GM18870 (cell line): Measurements from ENCODE around the gene BAMBI.
"Not testable (repeated sequence)": the region's sequence is repeated elsewhere in the genome, so short reads cannot be mapped to it uniquely, and the experiment has no call there.

Experiments used
- ATAC-seq: cut with Tn5 transposase; IDR thresholded peaks from one replicate; pipeline ENCODE4 v1.9.1; 2021; ENCODE audit warnings: moderate library complexity; ENCODE audit not compliant: unreplicated experiment

The BAMBI gene, protein sequence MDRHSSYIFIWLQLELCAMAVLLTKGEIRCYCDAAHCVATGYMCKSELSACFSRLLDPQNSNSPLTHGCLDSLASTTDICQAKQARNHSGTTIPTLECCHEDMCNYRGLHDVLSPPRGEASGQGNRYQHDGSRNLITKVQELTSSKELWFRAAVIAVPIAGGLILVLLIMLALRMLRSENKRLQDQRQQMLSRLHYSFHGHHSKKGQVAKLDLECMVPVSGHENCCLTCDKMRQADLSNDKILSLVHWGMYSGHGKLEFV

DNA sequence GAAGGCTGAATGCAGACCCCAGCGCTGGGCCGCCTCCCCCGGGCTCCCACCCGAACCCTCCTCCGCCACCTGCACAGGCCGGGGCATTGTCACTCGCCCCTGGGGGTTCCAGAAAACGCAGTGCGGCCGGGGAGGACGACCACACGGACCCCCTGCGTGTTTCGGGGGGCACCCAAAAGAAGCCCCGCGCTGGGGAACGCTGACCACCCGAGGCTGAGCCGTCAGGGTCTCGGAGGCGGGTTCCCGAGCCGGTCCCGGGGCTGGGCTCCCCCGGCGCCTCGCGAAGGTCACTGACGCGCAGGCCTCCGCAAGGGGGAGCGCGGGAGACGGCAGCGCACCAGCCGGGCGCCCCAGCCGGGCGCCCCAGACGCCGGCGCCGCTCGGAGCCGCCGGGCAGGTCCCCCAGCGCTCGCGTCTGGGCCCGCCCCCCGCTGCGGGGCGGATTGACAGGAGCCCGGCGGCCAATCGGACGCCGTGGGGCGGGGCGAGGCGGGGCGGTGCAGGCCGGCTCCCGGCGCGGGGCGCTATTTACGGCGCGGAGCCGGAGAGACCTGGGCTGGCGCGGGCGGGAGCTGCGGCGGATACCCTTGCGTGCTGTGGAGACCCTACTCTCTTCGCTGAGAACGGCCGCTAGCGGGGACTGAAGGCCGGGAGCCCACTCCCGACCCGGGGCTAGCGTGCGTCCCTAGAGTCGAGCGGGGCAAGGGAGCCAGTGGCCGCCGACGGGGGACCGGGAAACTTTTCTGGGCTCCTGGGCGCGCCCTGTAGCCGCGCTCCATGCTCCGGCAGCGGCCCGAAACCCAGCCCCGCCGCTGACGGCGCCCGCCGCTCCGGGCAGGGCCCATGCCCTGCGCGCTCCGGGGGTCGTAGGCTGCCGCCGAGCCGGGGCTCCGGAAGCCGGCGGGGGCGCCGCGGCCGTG, at the start of gene BAMBI:
Gene BAMBI, plus strand, starts transcription at position 554 of the 920 bp plus-strand sequence. CDS start 377 bp downstream, outside the sequence.
- ATAC-seq = peak; percentile 56

- no peak for ATAC-seq
Measured at GRCh38 chr10:28628184-28628893, 49.0 kb upstream of the BAMBI start.

GRCh38 chr10:28631896-28632583, 45.3 kb upstream of the BAMBI start:
- no peak for ATAC-seq

- ATAC-seq = no peak
Measured at GRCh38 chr10:28632584-28632945, 44.8 kb upstream of the BAMBI start.

- no peak for ATAC-seq
Measured at GRCh38 chr10:28633750-28634149, 43.6 kb upstream of the BAMBI start.

DNA sequence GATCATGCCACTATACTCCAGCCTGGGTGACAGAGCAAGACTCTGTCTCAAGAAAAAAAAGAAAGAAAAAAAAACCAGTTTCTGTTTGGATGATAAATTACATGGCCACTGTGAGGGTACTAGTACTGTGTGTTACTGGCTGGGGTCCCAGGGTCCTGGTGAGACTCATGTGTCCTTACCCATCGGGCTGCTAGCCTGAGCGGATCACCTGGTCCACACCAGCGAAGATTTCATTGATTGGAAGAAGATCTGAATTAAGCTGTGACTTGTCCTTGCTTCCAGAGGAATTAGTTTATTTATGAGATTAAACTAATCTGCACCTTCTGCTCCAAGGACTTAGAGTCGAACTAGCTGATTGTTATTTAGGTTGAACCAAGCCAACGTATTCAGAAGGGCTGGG, 40.0 kb upstream of the BAMBI start:
- no peak for ATAC-seq

GRCh38 chr10:28638392-28638791, 38.9 kb upstream of the BAMBI start:
- ATAC-seq = no peak

DNA sequence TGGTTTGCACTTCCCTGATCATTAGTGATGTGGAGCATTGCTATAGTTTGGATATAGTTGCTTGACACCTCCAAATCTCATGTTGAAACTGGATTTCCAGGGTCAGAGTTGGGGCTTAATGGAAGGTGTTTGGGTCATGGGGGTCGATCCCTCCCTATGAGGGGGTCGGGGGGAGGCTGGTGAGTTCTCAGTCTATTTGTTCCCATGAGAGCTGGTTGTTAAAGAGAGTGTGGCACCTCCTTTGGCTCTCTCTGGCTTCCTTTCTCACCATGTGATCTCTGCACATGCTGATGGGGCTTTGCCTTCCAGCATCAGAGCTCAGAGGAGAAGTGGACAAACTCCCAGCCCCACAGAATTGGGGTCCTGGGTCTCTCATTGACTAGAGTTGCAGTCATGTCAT, 36.8 kb upstream of the BAMBI start:
- ATAC-seq = no peak

DNA sequence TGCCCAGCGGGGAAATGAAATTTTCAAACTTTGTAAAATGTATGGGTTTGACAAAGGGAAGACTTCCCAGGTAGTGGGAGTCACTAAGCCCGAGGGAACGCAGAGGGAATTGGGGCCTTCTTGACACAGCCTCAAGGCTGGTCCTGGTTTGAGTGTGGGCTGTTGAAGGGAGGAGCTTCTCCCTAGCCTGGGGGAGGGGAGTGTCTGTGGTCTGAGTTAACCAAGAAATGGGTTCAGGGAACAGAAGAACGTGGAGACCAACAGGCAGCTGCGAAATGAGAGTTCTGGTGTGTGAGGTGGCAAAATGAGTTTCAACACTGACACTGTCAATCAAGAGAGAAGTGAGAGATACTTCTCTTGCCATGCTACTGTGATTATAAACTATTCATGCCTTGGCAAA, 32.7 kb upstream of the BAMBI start:
- ATAC-seq = no peak

GRCh38 chr10:28652106-28652505, 25.2 kb upstream of the BAMBI start:
- ATAC-seq = no peak

- no peak for ATAC-seq
Measured at GRCh38 chr10:28652703-28653102, 24.6 kb upstream of the BAMBI start.

DNA sequence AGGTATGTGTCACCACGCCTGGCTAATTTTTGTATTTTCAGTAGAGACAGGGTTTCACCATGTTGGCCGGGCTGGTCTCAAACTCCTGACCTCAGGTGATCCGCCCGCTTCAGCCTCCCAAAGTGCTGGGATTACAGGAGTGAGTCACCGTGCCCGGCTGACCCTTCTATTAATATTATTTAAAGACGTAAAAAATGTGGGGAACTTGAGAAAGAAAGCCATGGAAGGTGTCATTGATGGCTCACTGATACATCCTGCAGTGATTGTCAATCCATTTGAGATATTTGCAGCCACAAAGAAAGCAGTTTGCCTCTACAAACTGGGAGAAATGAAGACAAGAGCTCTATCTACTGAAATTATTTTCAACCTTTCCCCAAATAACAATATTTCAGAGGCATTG, 18.5 kb upstream of the BAMBI start:
- not testable (repeated sequence) for ATAC-seq

GRCh38 chr10:28661035-28661434, 16.3 kb upstream of the BAMBI start:
- ATAC-seq = no peak

DNA sequence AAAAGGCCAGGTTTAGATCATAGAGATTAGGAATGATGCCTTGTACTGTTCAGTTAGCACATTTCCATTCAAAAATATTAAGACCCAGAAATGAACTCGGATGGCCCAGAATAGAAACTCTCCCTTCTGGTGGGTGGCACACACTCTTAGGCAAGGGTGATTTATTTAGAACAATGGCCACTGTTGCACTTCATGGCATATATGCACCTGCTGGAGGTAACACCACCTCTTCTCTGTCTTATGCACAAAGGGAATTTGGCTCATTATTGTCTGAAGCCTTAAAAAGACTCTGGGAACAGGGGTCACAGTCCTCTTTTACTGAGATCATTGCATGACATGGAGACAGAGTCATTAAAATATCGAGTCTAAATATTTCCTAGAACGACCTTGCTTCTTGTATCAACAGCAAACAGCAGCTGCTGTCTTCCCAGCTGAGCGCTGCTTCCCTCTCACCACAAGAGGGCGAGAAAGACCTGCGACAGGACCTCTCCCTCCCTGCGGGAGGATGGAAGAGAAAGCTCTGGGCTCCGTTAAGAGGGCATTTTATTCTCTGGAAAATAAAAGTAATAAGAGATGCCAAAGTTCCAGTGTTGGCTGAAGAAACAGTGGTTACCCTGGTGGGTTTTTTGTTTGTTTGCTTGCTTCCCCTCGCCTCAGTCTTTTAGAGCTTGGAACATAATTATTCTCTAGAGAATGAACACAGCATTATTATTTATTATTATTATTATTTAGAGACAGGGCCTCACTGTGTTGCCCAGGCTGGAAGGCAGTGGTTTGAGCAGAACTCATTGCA, 13.5 kb upstream of the BAMBI start:
- ATAC-seq = peak; percentile 43

GRCh38 chr10:28664369-28664740, 13.0 kb upstream of the BAMBI start:
- ATAC-seq = no peak

DNA sequence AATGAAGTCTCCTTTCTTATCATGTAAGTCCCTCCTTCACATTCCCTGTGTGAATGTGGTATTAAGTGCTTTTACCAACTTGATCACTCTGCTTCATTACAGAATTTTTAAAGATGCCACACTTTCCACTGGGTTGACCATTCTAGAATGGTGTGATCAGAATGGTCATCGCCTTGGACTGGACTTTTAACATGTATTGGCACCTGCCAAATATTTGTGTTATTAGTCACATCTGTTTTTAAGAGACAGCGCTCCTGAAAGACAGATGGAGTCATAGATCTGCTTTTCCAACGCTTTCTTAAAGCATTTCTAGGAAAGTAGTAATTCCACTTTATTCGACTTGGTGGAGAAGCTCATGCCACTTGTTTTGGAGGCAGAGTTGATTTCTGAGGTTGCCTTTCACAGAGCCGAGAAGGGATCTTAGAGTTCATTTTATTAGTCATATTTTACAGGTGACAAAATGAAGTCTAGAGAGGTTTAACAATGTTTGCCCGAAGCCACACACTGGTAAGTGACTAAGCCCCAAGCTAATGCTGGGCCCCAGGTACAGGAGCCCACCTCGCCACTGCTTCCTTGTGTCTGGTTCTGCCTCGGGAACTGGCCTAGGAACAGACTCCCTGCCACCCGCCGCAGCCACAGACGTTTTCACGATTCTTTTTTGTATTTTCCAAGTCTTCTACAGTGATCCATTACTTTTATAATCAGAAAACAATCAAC, 10.4 kb upstream of the BAMBI start:
- ATAC-seq = no peak

DNA sequence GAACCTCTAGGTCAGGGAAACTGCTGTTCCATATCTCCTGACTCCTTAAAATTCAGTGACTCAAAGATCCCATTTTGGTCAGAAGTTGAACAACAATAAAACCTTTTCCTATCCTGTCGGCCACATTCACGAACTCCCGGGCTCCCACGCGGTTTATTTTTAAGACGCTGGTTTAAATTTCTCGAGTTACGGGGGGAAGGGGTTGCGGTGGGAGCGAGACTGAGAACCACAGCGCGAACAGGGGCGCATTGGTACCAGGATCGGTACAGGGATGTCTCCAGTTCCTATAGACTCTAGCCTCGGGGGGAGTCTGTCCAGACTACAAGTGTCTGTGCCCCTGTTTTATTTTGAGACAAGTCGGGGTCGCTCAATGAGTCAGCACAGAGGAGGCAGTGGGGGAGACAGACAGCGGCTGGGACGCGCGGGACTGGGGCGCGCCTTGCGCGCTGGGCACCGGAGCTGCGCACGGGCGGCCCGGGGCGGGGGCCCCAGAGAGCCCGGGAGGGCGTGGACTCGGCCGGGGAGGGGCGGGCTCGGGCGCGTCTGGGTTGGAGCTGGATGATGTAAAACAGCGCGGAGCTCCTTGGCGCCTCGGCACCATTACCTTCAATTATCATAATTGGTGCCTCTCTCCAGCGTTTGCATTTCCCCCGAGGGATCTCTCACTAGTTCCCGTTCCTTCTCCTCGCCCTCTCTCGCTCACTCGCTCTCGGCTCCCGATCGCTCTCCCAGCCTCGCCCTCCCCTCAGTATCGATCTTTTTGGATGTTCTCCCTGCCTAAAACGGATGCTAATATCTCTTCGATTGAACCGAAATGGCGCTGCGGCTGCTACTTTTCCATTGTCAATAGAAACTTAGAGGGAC, 8.7 kb upstream of the BAMBI start:
- ATAC-seq = no peak

GRCh38 chr10:28669227-28670173, 7.8 kb upstream of the BAMBI start:
- no peak for ATAC-seq
